8988T (cell line): ENCODE results near the gene CELA1.
"Not testable (repeated sequence)": the region's sequence is repeated elsewhere in the genome, so short reads cannot be mapped to it uniquely, and the experiment has no call there.

Experiments used
- DNase-seq: peaks from one replicate; pipeline ENCODE4 v3.0.0; 2011

The CELA1 gene

DNA sequence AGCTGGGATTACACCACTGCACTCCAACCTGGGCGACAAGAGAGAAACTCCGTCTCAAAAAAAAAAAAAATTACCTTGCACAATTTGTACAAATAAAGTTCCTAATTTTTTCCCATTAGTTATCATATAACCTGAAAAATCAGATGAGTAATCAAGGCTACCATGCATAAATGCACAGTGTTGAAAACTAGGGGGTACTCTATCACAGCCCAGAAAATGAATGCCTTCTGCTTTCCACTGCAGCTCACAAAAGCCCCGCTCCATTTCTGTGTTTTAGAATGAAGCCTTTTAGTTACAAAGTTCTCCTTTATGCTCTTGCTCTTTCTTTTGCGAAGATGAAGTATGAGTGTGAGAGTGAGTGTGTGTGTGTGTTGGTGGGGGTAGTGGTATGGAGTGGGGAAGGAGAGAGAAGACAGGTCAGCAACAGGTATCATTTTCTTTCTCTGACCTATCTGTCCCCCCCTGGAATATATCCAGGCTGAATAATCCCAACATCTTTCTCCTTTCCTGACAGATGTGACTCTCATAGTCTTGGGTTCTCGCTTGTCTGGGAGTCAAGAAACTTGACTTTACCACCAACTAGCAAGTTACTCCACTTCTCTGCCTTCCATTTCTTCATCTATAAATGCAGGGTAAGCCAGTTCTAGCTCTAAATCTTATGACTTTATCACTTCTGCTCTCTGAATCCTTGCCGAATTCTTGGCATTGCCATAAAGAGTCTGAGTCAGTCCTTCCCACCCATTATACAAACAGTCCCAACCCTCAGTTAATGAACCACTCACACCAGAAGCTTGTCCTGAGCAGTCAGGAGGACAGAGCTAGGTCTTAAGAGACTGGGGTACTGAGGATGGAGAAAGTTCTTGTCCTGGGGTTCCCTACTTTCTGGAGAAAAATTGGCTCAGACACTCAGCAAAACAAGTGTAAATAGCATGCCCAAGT, 38.6 kb downstream of the CELA1 start:
- DNase-seq = no peak

DNA sequence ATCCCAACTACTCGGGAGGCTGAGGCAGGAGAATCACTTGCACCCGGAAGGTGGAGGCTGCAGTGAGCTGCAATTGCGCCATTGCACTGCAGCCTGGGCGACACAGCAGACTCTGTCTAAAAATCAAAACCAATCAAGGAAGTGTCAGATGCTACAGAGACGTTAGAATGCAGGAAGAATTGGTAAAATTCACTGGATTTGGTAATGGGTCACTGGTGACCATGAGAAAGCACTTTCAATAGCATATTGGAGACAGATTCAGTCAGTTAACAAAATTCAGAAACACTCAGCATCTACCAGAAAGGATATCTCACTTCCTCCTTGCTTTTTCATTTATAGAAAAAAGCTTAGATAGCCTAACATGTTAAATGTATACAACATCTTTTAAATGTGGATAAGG, 40.0 kb downstream of the CELA1 start:
- DNase-seq = no peak

DNA sequence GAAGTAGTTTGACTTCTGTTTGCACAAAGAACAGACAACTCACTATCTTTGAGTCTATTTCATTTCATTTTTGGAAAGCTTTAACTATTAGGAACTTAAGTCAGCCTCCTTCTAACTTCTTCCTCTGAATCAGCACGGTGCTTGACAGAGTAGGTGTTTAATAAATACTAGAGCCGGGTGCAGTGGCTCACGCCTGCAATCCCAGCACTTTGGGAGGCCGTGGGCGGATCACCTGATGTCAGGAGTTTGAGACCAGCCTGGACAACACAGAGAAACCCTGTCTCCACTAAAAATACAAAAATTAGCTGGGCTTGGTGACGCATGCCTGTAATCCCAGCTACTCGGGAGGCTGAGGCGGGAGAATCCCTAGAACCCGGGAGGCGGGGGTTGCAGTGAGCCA, 45.7 kb downstream of the CELA1 start:
- not testable (repeated sequence) for DNase-seq

- no peak for DNase-seq
Measured at GRCh38 chr12:51295651-51296050, 50.8 kb downstream of the CELA1 start.

GRCh38 chr12:51294097-51294496, 52.4 kb downstream of the CELA1 start:
- not testable (repeated sequence) for DNase-seq

- DNase-seq = no peak
Measured at GRCh38 chr12:51293696-51294095, 52.8 kb downstream of the CELA1 start.

DNA sequence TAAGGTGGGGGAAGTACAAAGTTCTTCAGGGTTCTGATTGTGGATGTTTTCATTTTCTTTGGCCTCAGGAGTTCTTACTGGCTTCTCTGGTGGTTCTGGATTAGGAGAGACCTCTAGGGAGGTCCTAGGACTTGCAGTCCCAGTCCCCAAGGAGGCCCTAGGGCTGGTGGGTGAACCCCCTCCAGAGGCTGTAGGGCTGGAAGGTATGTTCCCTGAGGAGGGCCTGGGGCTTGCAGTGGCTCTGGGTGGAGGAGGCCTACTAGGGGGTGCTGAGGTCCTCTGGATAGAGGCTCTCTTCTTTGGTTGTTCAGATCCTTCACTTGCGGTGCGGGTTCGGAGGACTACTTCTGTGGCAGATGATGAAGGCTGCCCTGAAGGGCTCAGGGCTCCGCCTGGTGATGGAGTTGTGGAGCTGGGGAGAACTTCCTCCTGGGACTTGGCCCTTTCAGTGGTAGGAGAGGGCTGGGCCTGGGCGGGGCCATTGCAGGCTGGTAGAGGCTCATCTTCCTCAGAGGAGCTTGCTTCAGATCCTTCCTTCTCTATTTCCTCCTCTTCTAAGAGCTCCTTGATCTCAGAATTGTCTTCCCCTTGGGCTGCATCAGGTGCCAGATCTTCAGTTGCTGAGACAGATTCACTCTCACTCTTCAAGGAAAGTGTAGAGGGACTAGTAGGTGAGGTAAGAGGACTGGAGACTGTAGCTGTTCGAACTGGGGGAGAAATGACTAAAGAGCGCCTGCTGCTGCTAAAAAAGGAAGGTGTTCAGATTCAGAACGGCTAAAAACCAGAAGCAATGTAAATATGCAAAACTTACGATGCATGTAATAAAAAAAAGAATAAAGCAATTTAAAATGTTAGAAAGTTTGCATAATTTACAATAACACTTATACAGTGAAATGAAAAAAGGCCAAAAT, 54.6 kb downstream of the CELA1 start:
- not testable (repeated sequence) for DNase-seq

DNA sequence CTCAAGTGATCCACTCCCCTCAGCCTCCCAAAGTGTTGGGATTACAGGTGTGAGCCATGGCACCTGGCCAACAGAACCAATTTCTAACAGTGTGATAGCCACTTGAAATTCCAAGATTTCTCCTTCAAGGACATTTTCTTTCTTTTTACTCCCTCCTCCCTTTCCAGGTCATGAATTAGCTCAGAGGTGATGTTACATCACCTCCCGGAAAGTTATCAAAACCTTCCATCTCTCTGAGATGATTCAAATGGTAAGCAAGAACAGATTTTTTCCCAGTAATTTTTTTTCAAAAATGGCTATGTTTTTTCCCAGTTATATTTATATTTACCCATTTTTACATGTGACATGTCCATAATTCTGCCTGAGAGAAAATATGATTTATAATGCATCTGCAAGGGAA, 60.6 kb downstream of the CELA1 start:
- no peak for DNase-seq

- DNase-seq = no peak
Measured at GRCh38 chr12:51281202-51281924, 65.1 kb downstream of the CELA1 start.
